Pons (tissue), 1 donor: Measurements from ENCODE around the gene RTN3.
"Not testable (repeated sequence)": the region's sequence is repeated elsewhere in the genome, so short reads cannot be mapped to it uniquely, and the experiment has no call there.

Source experiments
- DNase-seq: peaks from one replicate; pipeline ENCODE4 v3.0.0-alpha.2; 2016; ENCODE audit warnings: low spot score

RTN3 gene

DNA sequence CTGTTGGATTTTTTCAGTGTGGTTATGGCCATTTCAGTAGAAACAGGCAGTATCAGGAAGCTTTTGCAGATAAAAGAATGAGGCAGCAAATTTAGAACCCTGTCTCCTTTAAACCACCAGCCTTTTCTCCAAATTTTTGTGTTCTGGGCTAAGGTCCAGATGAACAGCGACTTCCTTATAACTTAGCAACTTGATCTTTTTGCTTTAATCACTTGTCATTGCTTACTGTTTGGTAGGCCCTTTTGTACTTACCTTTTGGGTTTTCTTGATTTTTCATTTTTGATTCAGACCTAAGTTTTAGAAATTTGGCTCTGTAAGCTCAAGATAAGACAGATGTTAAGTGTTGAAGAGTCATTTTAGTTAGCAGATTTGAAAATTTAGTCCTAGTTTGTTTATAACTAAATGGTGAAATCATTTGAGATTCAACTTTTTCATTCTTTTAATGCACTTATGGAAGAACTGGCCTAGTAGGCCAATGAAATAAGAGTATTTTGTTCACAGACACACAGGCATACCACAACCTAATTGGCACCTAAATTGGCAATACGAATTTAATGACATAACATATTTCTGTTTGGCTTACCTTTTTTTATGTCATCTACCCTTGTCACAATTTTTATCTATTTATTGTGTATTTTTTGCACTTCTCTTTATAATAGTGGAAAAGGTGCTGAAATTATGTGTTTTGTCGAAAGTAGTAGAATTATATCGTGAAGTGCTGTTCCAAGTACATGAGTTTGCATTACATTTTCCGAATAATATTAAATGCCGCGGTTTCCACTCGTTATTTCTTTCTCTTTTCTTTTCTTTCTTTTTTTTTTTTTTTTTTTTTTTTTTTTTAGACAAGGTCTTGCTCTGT lies 2.1 kb downstream of the RTN3 start:
- peak; percentile 74 for DNase-seq

DNA sequence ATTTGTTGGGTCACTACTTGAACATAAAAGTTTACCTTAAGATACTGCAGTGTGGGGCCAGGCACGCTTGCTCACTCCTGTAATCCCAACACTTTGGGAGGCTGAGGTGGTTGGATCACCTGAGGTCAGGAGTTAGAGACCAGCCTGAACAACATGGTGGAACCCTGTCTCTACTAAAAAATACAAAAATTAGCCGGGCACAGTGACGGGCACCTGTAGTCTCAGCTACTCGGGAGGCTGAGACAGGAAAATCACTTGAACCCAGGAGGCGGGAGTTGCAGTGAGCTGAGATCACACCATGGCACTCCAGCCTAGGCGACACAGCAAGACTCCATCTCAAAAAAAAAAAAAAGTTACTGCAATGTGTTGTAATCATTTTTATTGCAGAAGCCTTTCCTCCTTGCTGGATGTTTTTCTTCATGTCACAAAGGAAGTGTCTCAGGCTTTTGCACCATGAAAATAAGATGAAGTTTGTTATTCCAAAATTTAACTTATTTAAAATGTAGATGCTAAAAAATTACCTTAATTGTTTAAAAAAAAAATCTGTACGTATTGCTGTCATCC lies 3.9 kb downstream of the RTN3 start:
- DNase-seq = not testable (repeated sequence)

DNA sequence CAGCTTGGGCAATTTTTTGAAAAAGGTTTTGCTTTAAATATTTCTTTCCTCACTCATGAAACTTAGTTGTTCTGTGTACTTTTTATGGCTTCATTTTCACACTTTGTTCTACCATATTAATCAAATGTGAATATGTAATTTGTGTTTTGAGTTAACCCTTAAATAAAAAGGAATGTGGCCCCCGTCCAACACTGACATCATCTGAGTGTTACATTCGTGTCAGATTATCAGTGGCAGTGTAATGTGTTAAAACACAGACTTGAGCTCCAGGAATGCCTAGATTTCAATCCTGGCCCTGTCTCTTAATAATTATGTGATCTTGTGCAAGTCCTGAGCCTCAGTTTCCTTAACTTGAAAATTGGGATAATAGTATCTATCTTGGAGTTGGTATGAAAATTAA lies 5.6 kb downstream of the RTN3 start:
- DNase-seq = no peak

DNA sequence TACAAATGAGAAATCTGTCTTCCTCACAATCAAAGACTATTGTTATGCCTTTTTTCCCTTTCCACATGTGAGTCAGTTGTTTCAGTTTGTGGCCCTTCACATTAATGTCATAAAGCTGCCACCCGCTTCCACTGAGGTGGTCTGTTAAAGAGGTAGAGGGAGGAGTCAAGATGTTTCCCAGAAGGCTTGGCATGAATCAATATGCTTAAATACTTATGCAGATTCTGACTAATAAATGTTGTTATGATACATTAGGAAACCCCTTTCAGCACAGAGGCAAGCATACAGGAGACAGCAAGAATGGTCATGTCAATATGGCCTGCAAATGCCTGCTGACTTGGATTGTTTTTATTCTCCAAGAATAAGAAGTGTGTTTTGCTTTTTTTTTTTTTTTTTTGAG lies 6.5 kb downstream of the RTN3 start:
- DNase-seq = no peak

DNA sequence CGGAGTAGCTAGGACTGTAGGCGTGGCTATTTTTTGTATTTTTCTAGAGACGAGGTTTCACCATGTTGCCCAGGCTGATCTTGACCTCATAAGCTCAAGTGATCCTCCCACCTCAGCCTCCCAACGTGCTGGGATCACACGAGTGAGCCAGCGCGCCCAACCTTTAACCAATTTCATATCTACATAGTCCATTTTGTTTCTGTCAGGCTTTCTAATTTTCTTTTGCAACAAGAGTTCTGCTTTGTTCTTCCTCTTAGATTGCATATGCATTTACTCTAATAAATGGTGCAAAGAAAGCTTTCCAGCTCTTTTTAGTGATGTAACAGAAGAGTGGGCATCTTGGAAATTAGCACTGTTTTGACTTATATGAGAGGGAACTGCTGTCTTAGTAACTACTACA lies 13.3 kb downstream of the RTN3 start:
- DNase-seq = no peak

DNA sequence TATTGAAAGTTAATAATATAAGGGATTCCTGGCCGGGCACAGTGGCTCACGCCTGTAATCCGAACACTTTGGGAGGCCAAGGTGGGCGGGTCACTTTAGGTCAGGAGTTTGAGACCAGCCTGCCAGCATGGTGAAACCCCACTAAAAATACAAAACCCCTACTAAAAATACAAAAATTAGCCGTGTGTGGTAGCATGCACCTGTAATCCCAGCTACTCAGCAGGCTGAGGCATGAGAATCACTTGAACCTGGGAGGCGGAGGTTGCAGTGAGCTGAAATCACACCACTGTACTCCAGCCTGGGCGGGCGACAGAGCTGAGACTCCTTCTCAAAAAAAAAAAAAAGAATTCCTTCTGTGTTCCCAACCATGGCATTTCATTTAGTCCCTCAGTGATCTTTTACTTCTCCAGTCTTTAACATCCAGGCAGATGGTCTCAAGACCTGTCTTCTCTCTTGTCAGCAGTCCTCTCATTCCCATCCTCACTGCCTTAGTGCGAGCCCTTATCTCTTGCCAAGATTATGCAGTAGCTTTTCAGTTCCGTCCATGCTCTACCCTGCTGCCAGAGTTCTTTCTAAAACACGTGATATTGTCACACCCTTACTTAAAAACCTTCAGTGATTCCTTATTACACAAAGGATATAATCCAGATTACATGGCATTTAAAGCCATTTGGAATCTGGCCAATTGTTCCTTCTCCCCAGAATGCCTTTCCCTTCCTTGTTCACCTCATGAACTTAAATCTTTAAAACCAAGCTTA lies 17.9 kb downstream of the RTN3 start:
- DNase-seq = peak; percentile 58

DNA sequence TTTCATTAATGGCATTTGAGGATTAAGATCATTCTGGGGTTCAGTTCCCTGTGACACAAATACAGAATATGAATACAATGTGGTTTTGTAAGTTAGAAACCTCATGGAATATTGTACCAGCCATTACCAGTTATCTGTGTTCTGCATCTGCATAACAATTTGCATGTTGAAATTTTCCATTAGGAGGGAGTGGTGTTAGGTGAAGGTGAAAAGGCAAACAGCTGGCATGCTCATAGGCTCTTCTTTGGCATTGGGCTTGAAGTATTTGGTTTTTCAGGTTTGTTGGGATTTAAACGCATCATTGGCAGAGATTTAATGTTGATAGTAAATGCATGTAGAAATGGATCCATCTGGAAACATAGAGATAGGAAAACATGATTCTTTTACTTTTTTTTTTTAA lies 18.6 kb downstream of the RTN3 start:
- DNase-seq = no peak

DNA sequence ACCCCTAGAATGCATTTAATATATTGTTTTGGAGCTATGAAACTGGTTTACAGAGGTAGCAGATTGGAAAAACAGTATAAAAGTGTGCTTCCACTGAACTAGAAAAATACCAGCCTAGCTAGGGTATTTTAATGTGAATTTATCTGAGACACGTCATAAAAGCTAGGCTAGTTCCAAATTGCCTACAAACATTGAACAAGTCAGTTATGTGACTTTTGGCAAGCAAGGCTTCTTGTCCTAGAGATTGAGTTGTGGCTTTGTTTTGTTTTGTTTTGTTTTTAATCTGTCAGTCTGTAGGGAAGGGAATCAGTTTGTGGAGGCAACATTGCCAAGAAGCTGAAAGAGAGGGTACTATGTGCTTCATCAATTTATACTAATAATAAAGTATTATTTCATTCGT lies 24.2 kb downstream of the RTN3 start:
- DNase-seq = peak; percentile 86

DNA sequence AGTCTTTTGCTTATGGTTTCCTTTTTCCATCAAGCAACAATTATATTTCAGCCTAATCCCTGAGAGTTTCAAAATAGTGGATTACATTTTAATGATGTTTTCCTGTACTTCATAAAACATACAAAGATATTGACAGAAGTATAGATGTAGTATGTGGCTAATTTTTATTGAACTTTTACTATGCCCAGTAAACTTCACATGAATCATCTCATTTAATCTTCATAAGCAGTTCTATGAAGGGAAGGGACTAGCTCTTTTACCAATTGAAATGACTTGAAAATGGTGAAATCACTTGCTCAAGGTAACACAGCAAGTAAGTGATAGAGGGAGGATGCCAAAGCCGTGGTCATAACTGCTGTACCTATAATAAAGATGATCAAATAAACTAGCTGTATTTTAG lies 27.5 kb downstream of the RTN3 start:
- no peak for DNase-seq

DNA sequence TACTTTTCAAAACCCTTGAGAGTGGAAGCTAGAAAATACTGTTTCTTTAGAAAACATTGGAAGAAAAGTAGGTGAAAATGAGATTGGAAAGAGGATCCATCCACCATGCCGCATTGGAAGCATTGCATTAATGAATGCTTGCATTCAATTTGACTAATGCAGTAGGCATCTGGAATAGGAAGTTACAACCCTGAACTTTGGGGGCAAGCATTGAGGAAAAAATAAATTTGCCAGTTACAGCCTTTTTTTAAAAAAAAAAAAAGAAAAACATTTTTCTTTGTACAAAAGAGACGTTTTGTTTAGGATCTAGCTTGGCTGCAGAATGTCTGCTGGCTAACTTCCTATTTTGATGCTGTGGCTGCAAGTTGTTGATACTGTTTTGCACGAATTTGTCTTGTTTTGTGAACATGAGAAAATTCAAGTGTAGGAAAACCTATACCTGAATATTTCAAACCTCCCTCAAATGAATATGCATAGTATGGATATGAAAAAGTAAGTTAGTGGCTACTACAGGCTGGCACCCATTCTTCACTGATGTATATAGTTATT lies 28.1 kb downstream of the RTN3 start:
- DNase-seq = peak; percentile 53

DNA sequence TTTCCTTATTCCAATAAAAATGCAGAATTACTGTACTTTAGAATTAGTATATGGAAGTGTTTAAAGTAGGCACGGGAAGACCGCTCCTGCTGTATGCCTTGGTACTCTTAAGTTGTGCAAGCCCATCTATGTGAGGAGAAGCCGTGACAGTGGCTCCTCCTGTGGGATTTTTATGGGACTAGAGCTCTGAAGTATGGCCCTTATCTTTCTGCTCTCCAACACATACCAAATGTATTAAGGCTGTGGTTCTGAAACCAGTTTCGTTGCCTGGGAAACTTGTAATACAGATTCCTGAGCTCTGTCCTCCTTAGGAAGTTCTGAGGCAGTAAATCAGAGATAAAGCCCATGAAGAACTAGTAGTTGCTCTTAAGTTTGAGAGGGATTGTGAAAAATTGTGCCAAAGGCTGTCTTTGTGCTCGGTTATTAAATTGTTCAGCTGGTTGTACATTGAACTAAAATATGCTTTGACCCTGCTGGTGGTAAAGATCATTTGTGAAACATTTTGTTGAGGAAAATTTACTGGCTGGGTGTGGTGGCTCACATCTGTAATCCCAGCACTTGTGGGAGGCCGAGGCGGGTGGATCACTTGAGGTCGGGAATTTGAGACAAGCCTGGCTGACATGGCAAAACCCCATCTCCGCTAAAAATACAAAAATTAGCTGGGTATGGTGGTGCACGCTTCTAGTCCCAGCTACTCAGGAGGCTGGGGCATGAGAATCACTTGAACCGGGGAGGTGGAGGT lies 29.3 kb downstream of the RTN3 start:
- DNase-seq = no peak

DNA sequence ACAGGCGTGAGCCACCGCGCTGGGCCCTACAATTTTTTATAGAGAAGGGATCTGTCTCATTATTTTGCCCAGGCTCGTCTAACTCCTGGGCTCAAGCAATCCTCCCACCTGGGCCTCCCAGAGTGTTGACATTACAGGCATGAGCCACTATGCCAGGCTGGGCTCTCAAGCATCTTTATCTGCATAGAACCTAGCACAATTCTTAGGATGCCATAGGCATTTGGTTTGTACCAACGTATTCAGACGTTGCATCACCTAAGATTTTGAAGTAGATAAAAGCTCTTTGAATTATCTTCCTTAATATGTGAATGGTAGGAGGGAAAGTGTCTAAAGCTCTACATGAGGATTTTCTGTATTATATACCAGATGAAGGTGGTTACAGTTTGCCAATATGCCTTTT lies 30.5 kb downstream of the RTN3 start:
- DNase-seq = no peak

DNA sequence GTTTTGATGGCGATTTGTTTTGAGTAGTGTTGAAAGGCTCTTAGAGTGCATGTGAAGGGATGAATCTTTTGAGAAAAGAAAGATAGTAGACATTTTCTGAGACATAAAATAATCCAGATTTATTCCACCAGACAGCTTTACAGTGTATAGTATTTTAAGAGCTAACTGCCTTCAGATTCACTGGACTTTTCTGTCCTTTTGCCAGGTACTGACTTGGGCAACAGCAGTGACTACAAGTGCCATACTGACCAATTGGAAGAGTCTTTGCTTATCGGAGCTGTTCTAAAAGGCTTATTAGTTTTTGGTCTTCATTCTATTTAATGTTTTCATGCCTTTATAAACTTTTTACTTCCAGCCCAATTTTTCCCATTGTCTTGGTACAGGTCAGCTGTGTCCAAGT lies 32.5 kb downstream of the RTN3 start:
- no peak for DNase-seq

DNA sequence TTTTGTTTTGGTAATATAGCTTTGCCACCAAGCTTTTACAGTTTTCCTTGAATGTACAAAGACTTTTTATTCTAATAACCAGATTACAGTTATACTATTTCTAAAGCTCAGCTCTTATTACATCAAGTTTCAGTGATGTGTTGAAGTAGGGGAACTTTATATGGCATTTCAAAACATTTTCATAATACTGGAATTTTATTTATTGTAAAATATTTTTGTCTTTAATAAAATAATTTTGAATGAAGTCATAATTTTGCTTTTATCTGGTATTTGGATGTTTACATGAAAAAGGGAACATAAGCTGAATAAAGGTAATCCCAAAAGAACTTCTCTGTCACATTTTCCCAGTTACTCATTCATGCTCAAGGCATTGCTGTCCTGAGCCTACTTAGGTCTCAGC lies 34.7 kb downstream of the RTN3 start:
- no peak for DNase-seq

DNA sequence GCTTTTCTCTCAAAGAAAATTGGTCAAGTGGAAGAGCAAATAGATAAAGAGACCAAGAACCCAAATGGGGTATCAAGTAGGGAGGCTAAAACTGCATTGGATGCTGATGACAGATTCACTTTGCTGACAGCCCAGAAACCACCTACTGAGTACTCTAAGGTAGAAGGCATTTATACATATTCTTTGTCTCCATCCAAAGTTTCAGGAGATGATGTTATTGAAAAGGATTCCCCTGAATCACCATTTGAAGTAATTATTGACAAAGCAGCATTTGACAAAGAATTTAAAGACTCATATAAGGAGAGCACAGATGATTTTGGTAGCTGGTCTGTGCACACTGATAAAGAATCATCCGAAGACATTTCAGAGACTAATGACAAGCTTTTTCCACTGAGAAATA lies 37.7 kb downstream of the RTN3 start:
- DNase-seq = no peak

DNA sequence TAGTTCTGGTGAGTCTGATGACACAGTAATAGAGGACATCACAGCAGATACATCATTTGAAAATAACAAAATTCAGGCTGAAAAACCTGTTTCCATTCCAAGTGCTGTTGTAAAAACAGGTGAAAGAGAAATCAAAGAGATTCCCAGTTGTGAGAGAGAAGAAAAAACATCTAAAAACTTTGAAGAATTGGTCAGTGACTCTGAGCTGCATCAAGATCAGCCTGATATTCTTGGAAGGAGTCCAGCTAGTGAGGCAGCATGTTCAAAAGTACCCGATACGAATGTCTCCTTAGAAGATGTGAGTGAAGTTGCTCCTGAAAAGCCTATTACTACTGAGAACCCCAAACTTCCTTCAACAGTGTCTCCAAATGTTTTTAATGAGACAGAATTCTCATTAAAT lies 38.7 kb downstream of the RTN3 start:
- peak; percentile 69 for DNase-seq

DNA sequence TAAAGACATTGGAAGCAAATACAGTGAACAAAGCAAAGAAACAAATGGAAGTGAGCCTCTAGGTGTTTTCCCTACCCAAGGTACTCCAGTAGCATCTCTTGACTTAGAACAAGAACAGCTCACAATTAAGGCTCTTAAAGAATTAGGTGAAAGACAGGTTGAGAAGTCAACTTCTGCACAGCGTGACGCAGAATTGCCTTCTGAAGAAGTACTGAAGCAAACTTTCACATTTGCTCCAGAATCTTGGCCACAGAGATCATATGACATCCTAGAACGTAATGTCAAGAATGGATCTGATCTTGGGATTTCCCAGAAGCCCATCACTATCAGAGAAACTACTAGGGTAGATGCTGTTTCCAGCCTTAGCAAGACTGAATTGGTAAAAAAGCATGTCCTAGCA lies 39.3 kb downstream of the RTN3 start:
- DNase-seq = no peak

DNA sequence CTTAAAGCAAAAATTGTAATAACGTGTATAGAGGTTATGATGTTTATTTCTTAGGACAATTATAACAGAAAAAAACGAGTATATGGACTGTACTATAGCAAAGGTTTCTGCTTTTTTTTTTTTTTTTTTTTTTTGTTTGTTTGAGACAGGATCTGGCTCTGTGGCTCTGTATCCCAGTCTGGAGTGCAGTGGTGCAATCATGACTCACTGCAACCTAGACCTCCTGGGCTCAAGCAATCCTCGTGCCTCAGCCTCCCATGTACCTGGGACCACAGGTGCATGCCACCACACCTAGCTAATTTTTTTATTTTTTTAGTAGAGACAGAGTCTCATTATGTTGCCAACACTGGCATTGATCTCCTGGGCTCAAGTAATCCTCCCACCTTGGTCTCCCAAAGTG lies 48.0 kb downstream of the RTN3 start:
- DNase-seq = no peak

DNA sequence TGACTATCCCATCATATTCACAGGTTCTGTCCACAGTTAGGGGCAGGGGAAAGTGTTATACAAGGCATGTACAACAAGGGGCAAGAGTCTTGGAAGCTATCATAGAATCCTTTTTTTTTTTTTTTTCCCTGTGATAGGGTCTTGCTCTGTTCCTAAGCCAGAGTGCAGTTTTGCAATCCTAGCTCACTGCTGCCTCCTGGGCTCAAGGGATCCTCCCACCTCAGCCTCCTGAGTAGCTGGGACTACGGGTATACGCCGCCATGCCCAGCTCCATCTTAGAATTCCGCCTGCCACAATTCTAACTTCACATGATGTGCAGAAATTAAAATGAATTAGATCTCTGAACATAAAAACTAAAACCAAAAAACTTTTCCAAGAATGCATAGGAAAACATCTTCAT lies 55.6 kb downstream of the RTN3 start:
- no peak for DNase-seq

DNA sequence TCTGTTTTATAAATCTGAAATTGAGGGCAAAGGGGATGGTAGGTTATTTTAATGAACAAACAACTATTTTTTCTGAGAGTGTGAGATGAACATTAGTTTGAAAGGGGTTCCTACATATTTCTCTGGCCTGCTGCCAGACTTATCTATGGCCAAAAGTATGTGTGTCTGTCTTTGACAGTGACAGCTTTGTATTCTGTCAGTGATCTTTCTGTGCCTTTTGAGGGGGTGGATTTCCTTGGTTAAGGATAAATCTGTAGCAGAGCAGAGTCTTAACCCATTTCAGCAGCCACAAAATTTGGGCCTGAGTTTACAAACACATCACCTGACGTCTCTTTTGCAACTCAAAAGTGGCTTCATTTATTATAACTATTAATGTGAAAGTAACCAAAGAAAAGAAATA lies 56.4 kb downstream of the RTN3 start:
- DNase-seq = no peak

DNA sequence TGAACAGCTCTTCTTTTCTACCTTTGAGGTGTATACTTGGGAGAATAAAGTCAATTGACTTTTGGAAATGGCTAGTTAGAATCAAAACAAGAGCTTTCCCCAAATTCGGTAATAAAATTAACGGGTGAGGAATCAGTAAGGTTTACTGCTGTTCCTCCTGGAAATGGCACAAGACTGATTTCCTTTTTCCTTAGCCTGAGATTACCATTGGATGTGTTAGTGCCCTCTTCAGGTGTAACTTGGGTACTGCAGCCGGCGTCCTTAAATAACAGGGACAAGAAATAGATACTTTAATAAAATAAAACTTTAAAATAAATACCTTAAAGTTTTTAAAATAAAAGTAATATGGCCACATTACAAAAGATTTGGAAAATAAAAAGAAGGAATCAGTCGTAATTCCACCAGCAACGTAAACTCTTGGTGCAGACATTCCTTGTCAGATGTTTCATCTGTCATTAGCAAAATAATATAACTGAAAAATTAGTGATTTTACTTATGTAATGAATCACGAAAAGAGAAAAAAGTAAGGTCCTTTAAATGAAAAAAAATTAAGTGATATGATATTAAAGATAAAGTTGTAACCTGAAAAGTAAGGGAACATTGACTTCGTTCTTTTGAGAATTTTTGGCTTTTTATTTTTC lies 57.5 kb downstream of the RTN3 start:
- DNase-seq = peak; percentile 89
